ENCODE results near the gene ADAM17.

DNA sequence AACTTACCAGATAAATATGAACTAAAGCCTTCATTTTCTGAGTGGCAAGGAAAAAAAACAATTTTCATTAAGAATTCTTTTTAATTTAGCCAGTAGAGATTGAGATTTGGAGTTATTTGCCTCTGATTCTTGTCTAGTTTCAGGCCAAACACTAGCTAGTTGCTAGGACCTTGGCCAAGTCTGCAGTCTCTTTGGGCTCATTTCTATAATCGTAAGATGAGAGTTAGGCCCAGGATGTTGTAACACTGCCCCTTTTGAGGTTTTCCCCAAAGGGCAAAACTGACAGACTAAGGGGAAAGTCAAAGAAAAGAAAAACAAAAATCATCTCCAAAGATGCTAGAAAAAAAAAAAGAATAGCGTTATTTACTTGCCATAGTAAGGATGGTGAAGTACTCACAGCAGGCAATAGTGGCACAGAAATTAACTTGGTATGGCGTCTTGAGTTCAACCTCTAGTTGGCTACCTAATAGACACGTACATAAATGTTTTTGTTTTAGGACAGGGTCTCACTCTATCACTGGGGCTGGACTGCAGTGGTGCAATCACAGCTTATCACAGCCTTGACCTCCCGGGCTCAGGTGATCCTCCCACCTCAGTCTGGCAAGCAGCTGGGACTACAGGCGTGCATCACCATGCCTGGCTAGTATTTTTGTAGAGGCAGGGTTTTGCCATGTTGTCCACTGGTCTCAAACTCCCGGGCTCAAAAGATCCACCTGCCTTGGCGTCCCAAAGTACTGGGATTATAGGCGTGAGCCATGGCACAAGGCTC is 23.0 kb upstream of the ADAM17 start:
- TF ChIP-seq, protein P1, sequence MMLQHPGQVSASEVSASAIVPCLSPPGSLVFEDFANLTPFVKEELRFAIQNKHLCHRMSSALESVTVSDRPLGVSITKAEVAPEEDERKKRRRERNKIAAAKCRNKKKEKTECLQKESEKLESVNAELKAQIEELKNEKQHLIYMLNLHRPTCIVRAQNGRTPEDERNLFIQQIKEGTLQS (CRISPR knock-in tag; IDR thresholded peaks at IDR 0.05): no peak
- TF ChIP-seq CEBPB (IDR thresholded peaks at IDR 0.05; ENCODE audit: borderline replicate concordance, low read depth, low read length): peak; percentile 87
- TF ChIP-seq, protein P2, sequence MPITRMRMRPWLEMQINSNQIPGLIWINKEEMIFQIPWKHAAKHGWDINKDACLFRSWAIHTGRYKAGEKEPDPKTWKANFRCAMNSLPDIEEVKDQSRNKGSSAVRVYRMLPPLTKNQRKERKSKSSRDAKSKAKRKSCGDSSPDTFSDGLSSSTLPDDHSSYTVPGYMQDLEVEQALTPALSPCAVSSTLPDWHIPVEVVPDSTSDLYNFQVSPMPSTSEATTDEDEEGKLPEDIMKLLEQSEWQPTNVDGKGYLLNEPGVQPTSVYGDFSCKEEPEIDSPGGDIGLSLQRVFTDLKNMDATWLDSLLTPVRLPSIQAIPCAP (CRISPR knock-in tag; IDR thresholded peaks at IDR 0.05; ENCODE audit: low read depth): no peak
- TF ChIP-seq, protein P3, sequence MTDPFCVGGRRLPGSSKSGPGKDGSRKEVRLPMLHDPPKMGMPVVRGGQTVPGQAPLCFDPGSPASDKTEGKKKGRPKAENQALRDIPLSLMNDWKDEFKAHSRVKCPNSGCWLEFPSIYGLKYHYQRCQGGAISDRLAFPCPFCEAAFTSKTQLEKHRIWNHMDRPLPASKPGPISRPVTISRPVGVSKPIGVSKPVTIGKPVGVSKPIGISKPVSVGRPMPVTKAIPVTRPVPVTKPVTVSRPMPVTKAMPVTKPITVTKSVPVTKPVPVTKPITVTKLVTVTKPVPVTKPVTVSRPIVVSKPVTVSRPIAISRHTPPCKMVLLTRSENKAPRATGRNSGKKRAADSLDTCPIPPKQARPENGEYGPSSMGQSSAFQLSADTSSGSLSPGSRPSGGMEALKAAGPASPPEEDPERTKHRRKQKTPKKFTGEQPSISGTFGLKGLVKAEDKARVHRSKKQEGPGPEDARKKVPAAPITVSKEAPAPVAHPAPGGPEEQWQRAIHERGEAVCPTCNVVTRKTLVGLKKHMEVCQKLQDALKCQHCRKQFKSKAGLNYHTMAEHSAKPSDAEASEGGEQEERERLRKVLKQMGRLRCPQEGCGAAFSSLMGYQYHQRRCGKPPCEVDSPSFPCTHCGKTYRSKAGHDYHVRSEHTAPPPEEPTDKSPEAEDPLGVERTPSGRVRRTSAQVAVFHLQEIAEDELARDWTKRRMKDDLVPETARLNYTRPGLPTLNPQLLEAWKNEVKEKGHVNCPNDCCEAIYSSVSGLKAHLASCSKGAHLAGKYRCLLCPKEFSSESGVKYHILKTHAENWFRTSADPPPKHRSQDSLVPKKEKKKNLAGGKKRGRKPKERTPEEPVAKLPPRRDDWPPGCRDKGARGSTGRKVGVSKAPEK (CRISPR knock-in tag; IDR thresholded peaks at IDR 0.05; ENCODE audit: borderline replicate concordance): no peak
- TF ChIP-seq, protein P4, sequence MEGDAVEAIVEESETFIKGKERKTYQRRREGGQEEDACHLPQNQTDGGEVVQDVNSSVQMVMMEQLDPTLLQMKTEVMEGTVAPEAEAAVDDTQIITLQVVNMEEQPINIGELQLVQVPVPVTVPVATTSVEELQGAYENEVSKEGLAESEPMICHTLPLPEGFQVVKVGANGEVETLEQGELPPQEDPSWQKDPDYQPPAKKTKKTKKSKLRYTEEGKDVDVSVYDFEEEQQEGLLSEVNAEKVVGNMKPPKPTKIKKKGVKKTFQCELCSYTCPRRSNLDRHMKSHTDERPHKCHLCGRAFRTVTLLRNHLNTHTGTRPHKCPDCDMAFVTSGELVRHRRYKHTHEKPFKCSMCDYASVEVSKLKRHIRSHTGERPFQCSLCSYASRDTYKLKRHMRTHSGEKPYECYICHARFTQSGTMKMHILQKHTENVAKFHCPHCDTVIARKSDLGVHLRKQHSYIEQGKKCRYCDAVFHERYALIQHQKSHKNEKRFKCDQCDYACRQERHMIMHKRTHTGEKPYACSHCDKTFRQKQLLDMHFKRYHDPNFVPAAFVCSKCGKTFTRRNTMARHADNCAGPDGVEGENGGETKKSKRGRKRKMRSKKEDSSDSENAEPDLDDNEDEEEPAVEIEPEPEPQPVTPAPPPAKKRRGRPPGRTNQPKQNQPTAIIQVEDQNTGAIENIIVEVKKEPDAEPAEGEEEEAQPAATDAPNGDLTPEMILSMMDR (CRISPR knock-in tag; IDR thresholded peaks at IDR 0.05): no peak
- TF ChIP-seq EZH2 (conservative IDR thresholded peaks at IDR 0.05; ENCODE audit: low read depth, low read length): no peak
- TF ChIP-seq ASH2L (IDR thresholded peaks at IDR 0.05; ENCODE audit: insufficient read length, low read depth, low read length): no peak
- TF ChIP-seq, protein P5, sequence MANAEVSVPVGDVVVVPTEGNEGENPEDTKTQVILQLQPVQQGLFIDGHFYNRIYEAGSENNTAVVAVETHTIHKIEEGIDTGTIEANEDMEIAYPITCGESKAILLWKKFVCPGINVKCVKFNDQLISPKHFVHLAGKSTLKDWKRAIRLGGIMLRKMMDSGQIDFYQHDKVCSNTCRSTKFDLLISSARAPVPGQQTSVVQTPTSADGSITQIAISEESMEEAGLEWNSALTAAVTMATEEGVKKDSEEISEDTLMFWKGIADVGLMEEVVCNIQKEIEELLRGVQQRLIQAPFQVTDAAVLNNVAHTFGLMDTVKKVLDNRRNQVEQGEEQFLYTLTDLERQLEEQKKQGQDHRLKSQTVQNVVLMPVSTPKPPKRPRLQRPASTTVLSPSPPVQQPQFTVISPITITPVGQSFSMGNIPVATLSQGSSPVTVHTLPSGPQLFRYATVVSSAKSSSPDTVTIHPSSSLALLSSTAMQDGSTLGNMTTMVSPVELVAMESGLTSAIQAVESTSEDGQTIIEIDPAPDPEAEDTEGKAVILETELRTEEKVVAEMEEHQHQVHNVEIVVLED (CRISPR knock-in tag; IDR thresholded peaks at IDR 0.05; ENCODE audit: borderline replicate concordance): no peak
